ENCODE measurements around the gene CTSC. TPM values are rescaled to one million over a fixed set of nuclear protein-coding genes. Genes with fewer than 3 reads are reported as not detected.

The CTSC gene
- total RNA-seq, 1 experiment from 2014 or later: 34.6 TPM

GRCh38 chr11:88359114-88359513 is 21.6 kb upstream of the CTSC start:
- Histone ChIP-seq H3K27me3 (no peaks in the 10 kb centered on the region), H3K4me1 (no peaks in the 10 kb centered on the region), H3K4me3 (no peak overlapping the region), H3K27ac (no peak overlapping the region), H3K36me3 (no peaks in the 10 kb centered on the region), H3K9me3 (replicated peaks) (no peaks in the 10 kb centered on the region)
- DNase-seq: no peak

DNA sequence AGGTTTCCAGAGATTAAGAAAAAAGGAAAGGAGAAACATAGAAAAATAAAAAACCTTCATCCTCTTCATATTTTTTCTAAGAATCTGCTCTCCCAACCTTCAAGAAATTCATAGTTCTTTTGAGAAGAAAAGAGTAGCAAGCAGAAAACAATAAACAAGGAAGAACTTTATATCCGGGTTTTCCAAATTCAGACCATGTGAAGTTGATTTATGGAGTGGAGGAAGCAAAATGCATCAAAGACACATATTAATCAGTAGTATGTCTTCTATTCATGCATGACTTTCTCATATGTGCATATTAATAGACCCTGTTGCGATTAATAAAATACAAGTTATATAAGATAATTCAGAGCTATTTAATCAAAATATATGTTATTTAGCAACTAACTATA is 20.5 kb upstream of the CTSC start:
- H3K27ac ChIP-seq: no peak overlapping the region
- no peaks in the 10 kb centered on the region for H3K4me1 ChIP-seq
- H3K4me3 ChIP-seq: no peak overlapping the region
- no peaks in the 10 kb centered on the region for H3K27me3 ChIP-seq
- H3K36me3 ChIP-seq: no peaks in the 10 kb centered on the region
- DNase-seq: no peak
- H3K9me3 ChIP-seq (replicated peaks): no peaks in the 10 kb centered on the region

DNA sequence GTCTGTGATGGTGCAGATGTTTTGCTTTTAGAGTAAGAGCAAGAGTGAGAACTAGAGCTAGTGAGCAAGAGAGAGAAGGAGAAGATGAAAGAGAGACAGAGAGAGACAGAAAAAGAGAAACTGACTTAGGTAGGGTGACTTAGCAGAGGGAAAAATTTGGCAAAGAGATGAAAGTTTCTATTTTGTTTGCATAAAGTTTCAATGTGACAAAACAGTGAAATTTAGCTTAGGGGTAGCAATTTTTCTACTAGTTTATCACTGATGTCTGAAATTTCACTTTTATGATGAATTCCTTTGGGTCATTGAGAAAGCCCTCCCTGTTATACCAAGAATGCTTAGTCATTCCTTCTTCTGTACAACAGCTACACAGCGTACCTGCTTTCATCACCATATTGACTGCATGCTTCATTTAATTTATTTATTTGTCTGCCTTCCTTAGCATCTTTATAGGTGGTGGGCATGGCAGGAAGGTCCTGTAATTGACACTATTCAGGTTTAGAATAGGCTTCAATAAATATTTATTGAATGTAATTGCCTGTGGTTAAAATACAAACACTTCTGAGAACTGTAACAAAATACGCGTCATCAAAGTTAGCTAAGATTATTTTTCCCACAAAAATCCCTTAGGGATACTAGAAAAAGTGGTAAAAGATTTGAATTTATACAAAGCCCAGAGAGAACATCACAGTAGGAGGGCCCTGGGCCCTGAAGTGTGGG is 19.9 kb upstream of the CTSC start:
- H3K36me3 ChIP-seq: no peaks in the 10 kb centered on the region
- H3K4me3 ChIP-seq: no peak overlapping the region
- H3K27ac ChIP-seq: no peak overlapping the region
- no peak for DNase-seq
- no peaks in the 10 kb centered on the region for H3K9me3 ChIP-seq (replicated peaks)
- no peaks in the 10 kb centered on the region for H3K4me1 ChIP-seq
- no peaks in the 10 kb centered on the region for H3K27me3 ChIP-seq

- Histone ChIP-seq H3K9me3 (replicated peaks) (no peaks in the 10 kb centered on the region), H3K27ac (no peak overlapping the region), H3K4me3 (no peak overlapping the region)
These were observed 18.4 kb upstream of the CTSC start for GRCh38 chr11:88355887-88356286.

GRCh38 chr11:88354912-88355311 is 17.4 kb upstream of the CTSC start:
- DNase-seq: no peak
- Histone ChIP-seq H3K36me3 (no peaks in the 10 kb centered on the region), H3K9me3 (replicated peaks) (no peaks in the 10 kb centered on the region), H3K4me3 (no peak overlapping the region), H3K4me1 (no peaks in the 10 kb centered on the region), H3K27ac (no peak overlapping the region), H3K27me3 (no peaks in the 10 kb centered on the region)

More at GRCh38 chr11:88355887-88356286, 18.4 kb upstream of the CTSC start:
- H3K36me3 ChIP-seq: no peaks in the 10 kb centered on the region
- H3K27me3 ChIP-seq: no peaks in the 10 kb centered on the region
- H3K4me1 ChIP-seq: no peaks in the 10 kb centered on the region
- DNase-seq: no peak

DNA sequence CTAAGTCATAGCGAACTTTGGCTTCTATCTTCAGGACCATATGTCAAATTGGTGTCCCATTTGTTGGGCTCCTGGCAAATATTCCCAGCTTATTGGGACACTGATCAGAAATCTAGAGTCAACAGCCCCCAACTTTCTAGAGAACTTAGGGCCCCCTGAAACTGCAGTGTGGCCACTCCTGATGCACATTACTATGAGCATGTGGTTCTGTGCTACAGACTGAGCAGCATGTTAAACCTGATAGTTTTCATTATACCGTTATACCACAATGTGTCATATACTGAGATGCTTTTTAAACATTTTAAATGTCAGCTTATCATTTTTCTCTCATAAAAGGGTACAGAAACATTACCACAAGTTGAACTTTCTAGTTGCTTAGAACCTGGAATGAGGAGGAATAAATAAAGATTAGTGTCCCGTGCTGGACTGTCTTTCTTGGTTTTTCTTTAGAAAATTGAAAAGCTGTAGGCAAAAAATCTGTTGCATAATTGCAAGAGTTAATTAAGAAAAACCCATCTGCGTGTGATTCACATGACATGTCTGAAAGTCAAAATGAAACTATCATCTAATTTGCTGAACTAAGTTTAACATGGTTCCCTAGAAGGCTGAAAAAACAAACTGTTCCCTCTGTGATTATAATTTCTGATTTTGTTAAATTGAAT is 16.4 kb upstream of the CTSC start:
- H3K27me3 ChIP-seq: no peaks in the 10 kb centered on the region
- no peak for DNase-seq
- no peaks in the 10 kb centered on the region for H3K9me3 ChIP-seq (replicated peaks)
- H3K27ac ChIP-seq: no peak overlapping the region
- no peaks in the 10 kb centered on the region for H3K36me3 ChIP-seq
- no peaks in the 10 kb centered on the region for H3K4me1 ChIP-seq
- H3K4me3 ChIP-seq: no peak overlapping the region

DNA sequence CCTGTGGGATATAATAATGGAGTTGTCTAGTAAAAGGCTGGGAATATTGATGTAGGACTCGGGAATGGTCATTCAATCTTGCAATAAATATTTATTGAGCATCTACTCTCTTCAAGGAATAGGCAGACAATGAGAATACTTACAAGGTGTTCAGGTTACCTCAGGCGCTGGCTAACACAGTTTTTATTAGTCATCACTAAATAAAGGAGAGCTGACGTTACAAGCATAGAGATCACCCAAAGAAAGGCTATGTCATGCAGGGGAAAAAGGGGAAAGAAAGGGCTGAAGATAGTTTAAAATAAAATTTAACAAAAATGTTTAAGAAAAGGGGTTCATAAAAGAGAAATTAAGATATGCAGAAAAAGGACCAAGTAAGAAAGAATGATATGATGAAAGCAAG is 15.8 kb upstream of the CTSC start:
- Histone ChIP-seq H3K27ac (no peak overlapping the region), H3K4me1 (no peaks in the 10 kb centered on the region)

DNA sequence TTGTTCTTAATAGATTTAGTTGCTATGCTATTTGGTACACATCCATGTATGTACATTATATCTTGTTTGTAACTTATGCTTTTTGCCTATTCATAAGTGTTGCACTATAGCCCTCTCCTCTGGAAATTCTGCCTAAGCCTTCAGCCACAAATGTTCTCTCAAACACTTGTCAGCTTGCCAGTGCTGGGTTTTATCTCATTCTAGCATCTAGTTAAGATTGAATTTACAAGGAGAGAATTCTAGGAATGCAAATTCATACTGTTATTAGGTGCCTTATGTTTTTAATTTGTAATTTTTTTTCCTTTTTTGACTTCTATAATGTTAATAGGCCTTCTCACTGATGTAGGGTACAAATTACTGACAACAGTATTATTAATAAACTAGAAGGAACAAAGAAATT is 14.6 kb upstream of the CTSC start:
- no peak overlapping the region for H3K4me3 ChIP-seq
- H3K36me3 ChIP-seq: no peaks in the 10 kb centered on the region
- DNase-seq: peak in 1 of 2 experiments; percentile 12
- no peak overlapping the region for H3K27ac ChIP-seq
- no peaks in the 10 kb centered on the region for H3K4me1 ChIP-seq
- no peaks in the 10 kb centered on the region for H3K27me3 ChIP-seq
- no peaks in the 10 kb centered on the region for H3K9me3 ChIP-seq (replicated peaks)

More for the DNA sequence above, 15.8 kb upstream of the CTSC start:
- no peak for DNase-seq
- Histone ChIP-seq H3K4me3 (no peak overlapping the region), H3K36me3 (no peaks in the 10 kb centered on the region), H3K9me3 (replicated peaks) (no peaks in the 10 kb centered on the region), H3K27me3 (no peaks in the 10 kb centered on the region)

DNA sequence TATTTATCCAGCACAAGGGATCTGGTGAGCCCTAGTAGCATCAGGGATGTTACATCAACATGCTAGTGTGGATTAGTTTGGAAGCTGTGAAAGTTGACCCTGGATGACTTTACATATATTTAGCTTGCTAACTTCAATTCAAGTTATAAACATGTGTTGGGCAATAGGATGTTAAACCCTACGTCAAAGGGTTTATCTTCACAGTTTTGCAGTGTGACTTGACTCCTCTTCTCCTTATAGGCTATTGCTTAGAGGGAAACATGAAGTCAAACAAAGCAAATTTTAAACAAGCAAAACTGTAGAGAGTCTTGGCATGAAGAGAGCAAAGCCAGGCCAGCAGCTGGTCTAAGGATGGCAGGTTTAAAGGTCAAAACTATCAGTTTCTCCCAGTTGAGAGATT is 11.3 kb upstream of the CTSC start:
- no peak for DNase-seq
- no peak overlapping the region for H3K27ac ChIP-seq
- H3K4me3 ChIP-seq: no peak overlapping the region
- H3K36me3 ChIP-seq: no peaks in the 10 kb centered on the region
- no peaks in the 10 kb centered on the region for H3K4me1 ChIP-seq
- no peaks in the 10 kb centered on the region for H3K27me3 ChIP-seq
- H3K9me3 ChIP-seq (replicated peaks): no peaks in the 10 kb centered on the region

DNA sequence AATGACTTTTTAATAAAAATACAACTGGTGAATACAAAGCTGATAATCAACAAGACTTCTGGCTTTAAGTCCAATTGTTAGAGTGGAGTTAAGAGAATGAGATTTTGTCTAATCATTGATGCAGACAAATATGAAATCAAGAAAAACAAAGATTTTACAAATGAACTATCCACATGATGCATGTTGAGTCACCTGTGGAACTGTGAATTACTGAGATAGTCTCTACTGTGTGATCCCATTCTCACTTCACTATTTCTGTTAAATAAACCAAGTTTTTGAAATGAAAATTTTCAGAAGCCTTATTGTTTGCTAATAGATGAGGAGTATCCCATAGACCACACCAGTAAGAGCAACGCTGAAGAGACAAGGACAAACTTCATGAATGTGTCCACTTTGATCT is 8.4 kb upstream of the CTSC start:
- Histone ChIP-seq H3K4me3 (no peak overlapping the region), H3K9me3 (replicated peaks) (no peaks in the 10 kb centered on the region), H3K36me3 (no peaks in the 10 kb centered on the region), H3K27me3 (no peaks in the 10 kb centered on the region), H3K27ac (no peak overlapping the region), H3K4me1 (no peaks in the 10 kb centered on the region)
- no peak for DNase-seq

- H3K27ac ChIP-seq: no peak overlapping the region
- no peak for DNase-seq
- H3K27me3 ChIP-seq: no peaks in the 10 kb centered on the region
- H3K36me3 ChIP-seq: no peaks in the 10 kb centered on the region
- H3K9me3 ChIP-seq (replicated peaks): no peaks in the 10 kb centered on the region
- no peaks in the 10 kb centered on the region for H3K4me1 ChIP-seq
- no peak overlapping the region for H3K4me3 ChIP-seq
These were observed 7.9 kb upstream of the CTSC start for GRCh38 chr11:88345408-88345807.

DNA sequence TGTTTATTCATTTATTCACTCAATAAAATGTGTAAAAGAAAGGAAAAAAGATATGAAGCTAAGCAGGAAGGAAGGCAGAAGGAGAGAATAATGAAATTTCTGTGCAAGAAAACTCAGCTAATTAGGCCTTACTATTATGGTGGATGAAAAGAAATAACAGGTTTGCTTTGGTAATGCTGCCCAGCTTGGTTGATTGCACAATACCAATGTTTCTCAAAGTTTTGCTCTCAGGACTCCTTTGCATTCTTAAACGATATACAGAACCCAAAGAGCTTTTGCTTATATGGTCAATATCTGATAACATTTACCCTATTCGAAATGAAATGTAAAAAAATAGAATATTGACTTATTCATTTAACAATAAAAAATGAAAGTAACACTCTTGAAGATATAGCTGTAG is 7.3 kb upstream of the CTSC start:
- no peaks in the 10 kb centered on the region for H3K4me1 ChIP-seq
- H3K36me3 ChIP-seq: no peaks in the 10 kb centered on the region
- H3K27ac ChIP-seq: no peak overlapping the region
- H3K9me3 ChIP-seq (replicated peaks): no peaks in the 10 kb centered on the region
- no peaks in the 10 kb centered on the region for H3K27me3 ChIP-seq
- H3K4me3 ChIP-seq: no peak overlapping the region
- no peak for DNase-seq

- no peaks in the 10 kb centered on the region for H3K9me3 ChIP-seq (replicated peaks)
- no peak overlapping the region for H3K4me3 ChIP-seq
- no peak overlapping the region for H3K27ac ChIP-seq
- H3K36me3 ChIP-seq: no peaks in the 10 kb centered on the region
- no peaks in the 10 kb centered on the region for H3K27me3 ChIP-seq
- no peak for DNase-seq
- H3K4me1 ChIP-seq: no peaks in the 10 kb centered on the region
These were observed 4.2 kb upstream of the CTSC start for GRCh38 chr11:88341522-88342251.

DNA sequence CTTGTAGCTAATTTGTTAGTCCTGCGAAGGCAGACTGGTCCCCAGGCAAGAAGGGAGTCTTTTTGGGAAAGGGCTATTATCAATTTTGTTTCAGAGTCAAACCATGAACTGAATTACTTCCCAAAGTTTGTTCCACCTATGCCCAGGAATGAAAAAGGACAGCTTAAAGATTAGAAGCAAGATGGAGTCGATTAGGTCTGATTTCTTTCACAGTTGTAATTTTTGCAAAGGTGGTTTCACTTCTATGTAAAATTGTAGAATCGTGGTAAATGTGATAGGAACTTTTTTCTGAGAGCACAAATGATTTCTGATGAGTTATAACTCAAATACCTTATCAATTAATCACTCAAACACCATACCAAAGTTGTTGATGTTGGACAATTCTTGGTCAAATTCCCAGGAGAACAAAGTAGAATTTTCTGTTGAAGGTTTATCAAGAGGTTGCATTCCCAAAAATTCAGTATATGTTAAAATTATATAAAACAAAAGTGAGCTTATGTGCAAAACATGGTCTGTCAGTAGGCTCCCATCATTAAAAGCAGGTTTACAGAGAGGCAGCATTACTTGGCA is 2.9 kb upstream of the CTSC start:
- no peaks in the 10 kb centered on the region for H3K36me3 ChIP-seq
- no peaks in the 10 kb centered on the region for H3K9me3 ChIP-seq (replicated peaks)
- H3K27me3 ChIP-seq: no peaks in the 10 kb centered on the region
- no peak for DNase-seq
- H3K27ac ChIP-seq: no peak overlapping the region
- H3K4me1 ChIP-seq: no peaks in the 10 kb centered on the region
- no peak overlapping the region for H3K4me3 ChIP-seq

- peak; percentile 3 to 31 for DNase-seq
- H3K9me3 ChIP-seq (replicated peaks): no peaks in the 10 kb centered on the region
- no peaks in the 10 kb centered on the region for H3K36me3 ChIP-seq
- peak overlapping the region; percentile 68 for H3K4me3 ChIP-seq
- H3K27me3 ChIP-seq: no peaks in the 10 kb centered on the region
- H3K4me1 ChIP-seq: no peaks in the 10 kb centered on the region
- no peak overlapping the region for H3K27ac ChIP-seq
These were observed 592 bp upstream of the CTSC start for GRCh38 chr11:88337987-88338668.

All from SJCRH30 (cell line).